Prostate gland (tissue), 2 donors: ENCODE data around the gene STARD4. TPM values are rescaled to one million over a fixed set of nuclear protein-coding genes. Genes with fewer than 3 reads are reported as not detected.

Experiments used
- DNase-seq: peaks from one replicate; pipeline ENCODE4 v3.0.0-alpha.2; 2019; ENCODE audit warnings: low spot score
- H3K27ac ChIP-seq, 2 donors: fragments of 200-600 bp; sonication (generic); 2 replicates each; pipeline ENCODE4 v1.5.1; 2017 to 2019
- H3K27me3 ChIP-seq: fragments of 200-600 bp; sonication (generic); replicated peaks from 2 replicates; pipeline ENCODE4 v1.5.1; 2019; ENCODE audit not compliant: insufficient read depth
- H3K36me3 ChIP-seq, 2 donors: fragments of 200-600 bp; sonication (generic); 1 replicate in 1 of 2; 2 replicates in 1 of 2; pipeline versions ENCODE4 v1.5.1 to v1.8.1; 2017 to 2019
- H3K4me1 ChIP-seq: fragments of 200-600 bp; sonication (generic); replicated peaks from 2 replicates; pipeline ENCODE4 v1.5.1; 2019
- H3K4me3 ChIP-seq, 2 donors: fragments of 200-600 bp; sonication (generic); 2 replicates each; pipeline ENCODE4 v1.5.1; 2017 to 2019
- H3K9me3 ChIP-seq: fragments of 200-600 bp; sonication (generic); 2 replicates; pipeline ENCODE4 v1.5.1; 2017
- POLR2A ChIP-seq: fragments of 450-650 bp; IDR thresholded peaks from one replicate; pipeline ENCODE4 v1.6.1; 2016; ENCODE audit warnings: antibody characterized with exemption, mild to moderate bottlenecking
- POLR2AphosphoS5 ChIP-seq: sonication (generic); formaldehyde crosslinking; IDR thresholded peaks from one replicate; pipeline ENCODE4 v1.6.1; 2017; ENCODE audit warnings: antibody characterized with exemption
- WGBS: methylation state at CpG from one replicate; pipeline ENCODE4 v1.1.5; 2018; 5-methylcytosine and 5-hydroxymethylcytosine counted together
- intact Hi-C: fragments of 100-400 bp; cut with DNase I; formaldehyde crosslinking; loops from one replicate; pipeline ENCODE4 v1.14.2; 2022
- total RNA-seq, 2 donors: library from RNA; depleted of rRNA; stranded (reverse); fragments of >200 nt; gene quantifications; one replicate each; pipeline ENCODE4 v1.1.0, GENCODE V29; 2016
- TF ChIP-seq, protein P1 (sequence below), 4 experiments: fragments of 200-600 bp in 2 of 4; fragments of 450-650 bp in 2 of 4; sonication (generic) in 2 of 4; IDR thresholded peaks; 1 replicate in 3 of 4; 2 replicates in 1 of 4; pipeline ENCODE4 v1.5.1; 2016 to 2019; ENCODE audit warnings: antibody characterized with exemption in 4 of 4, mild to moderate bottlenecking in 2 of 4, moderate library complexity in 2 of 4

Gene STARD4
- total RNA-seq, 2 donors from 2014 or later, result 12.1 to 13.4 TPM

DNA sequence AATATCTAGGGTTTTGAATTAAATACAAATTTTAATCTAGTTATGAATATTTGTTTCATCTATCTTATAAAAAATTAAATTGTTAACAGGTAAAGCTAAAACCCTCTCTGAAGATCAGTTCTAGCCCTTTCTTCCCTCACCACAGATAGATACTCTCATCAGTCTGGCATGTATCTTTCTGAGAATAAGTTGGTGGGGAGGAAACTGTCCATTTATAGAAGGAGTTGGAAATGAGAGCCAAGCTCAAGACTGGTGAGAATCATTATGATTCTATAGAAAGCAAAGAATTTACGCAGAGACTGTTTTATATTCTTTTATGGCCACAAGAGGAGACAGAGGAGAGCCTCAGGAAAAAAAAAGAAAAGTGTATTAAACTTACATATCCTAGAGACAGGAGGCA, 59.0 kb downstream of the STARD4 start:
- Histone ChIP-seq H3K36me3 (no peaks in the 10 kb centered on the region), H3K27me3 (no peaks in the 10 kb centered on the region), H3K9me3 (no peaks in the 10 kb centered on the region), H3K4me3 (no peak overlapping the region), H3K27ac (no peak overlapping the region), H3K4me1 (no peaks in the 10 kb centered on the region)
- no peak for TF ChIP-seq POLR2A
- TF ChIP-seq POLR2AphosphoS5, result no peak
- TF ChIP-seq, protein P1, sequence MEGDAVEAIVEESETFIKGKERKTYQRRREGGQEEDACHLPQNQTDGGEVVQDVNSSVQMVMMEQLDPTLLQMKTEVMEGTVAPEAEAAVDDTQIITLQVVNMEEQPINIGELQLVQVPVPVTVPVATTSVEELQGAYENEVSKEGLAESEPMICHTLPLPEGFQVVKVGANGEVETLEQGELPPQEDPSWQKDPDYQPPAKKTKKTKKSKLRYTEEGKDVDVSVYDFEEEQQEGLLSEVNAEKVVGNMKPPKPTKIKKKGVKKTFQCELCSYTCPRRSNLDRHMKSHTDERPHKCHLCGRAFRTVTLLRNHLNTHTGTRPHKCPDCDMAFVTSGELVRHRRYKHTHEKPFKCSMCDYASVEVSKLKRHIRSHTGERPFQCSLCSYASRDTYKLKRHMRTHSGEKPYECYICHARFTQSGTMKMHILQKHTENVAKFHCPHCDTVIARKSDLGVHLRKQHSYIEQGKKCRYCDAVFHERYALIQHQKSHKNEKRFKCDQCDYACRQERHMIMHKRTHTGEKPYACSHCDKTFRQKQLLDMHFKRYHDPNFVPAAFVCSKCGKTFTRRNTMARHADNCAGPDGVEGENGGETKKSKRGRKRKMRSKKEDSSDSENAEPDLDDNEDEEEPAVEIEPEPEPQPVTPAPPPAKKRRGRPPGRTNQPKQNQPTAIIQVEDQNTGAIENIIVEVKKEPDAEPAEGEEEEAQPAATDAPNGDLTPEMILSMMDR (IDR thresholded peaks at IDR 0.05), result no peak
- intact Hi-C loops, result no loop called here
- DNase-seq, result no peak
- 59% methylated on average over 1 of the region's 1 CpG for WGBS

DNA sequence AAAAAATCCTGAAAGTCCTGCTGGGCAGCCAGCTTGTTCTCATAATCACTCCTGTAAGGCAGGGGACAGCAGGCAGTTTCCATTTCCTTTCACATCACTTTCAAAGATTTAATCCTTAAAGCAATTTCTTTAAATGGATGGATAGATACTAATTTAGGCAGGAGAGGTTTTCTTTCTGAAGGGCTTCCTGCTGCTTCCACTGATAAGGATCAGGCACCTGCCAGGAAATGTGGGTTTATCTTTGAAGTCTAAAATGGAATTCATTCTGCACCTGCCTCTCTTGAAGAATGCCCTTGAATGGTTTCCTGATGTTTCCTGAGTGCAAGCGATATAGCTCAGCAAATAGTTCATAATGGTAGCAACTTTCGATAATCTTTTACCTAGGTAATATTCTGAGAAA, 64.5 kb downstream of the STARD4 start:
- H3K4me3 ChIP-seq, result no peak overlapping the region
- no peaks in the 10 kb centered on the region for H3K36me3 ChIP-seq
- H3K27me3 ChIP-seq, result no peaks in the 10 kb centered on the region
- no peak for DNase-seq
- 19% methylated on average over 2 of the region's 2 CpGs for WGBS
- no peaks in the 10 kb centered on the region for H3K4me1 ChIP-seq
- TF ChIP-seq, protein P1 (IDR thresholded peaks at IDR 0.05), result no peak
- TF ChIP-seq POLR2A (no peak), POLR2AphosphoS5 (no peak)
- H3K9me3 ChIP-seq, result no peaks in the 10 kb centered on the region
- H3K27ac ChIP-seq, result no peak overlapping the region
- intact Hi-C loops, result no loop called here

- H3K27ac ChIP-seq, result no peak overlapping the region
- intact Hi-C loops, result no loop called here
- H3K36me3 ChIP-seq, result no peaks in the 10 kb centered on the region
- WGBS, result 80% methylated on average over 1 of the region's 1 CpG
- DNase-seq, result no peak
- no peaks in the 10 kb centered on the region for H3K9me3 ChIP-seq
- no peaks in the 10 kb centered on the region for H3K27me3 ChIP-seq
- H3K4me3 ChIP-seq, result no peak overlapping the region
- TF ChIP-seq POLR2A (no peak), POLR2AphosphoS5 (no peak)
- TF ChIP-seq, protein P1 (IDR thresholded peaks at IDR 0.05), result no peak
- H3K4me1 ChIP-seq, result no peaks in the 10 kb centered on the region
These were observed 65.2 kb downstream of the STARD4 start for GRCh38 chr5:111447099-111447498.

Other genes with a start within 250 kb of the STARD4 start
- gene NREP, start 244.7 kb upstream of the STARD4 start, total RNA-seq, result 10 to 100 TPM in 1 of 2 donors, 1 to 10 TPM in 1; 7.6 to 28.2 TPM